GM23248 (cell line): Measurements from ENCODE around the gene FOXB1.
A peak's percentile ranks its signal among the peaks of the same experiment; 100 is the strongest.

ENCODE experiments used
- EZH2 ChIP-seq: fragments of 200-600 bp; sonication (generic); IDR thresholded peaks from 2 replicates; pipeline ENCODE4 v1.6.1; 2018; ENCODE audit warnings: antibody characterized with exemption, mild to moderate bottlenecking; ENCODE audit not compliant: insufficient read depth, poor library complexity, severe bottlenecking
- EZH2phosphoT487 ChIP-seq: fragments of 200-600 bp; sonication (generic); IDR thresholded peaks from 2 replicates; pipeline ENCODE4 v1.6.1; 2018; ENCODE audit warnings: antibody characterized with exemption, moderate library complexity, mild to moderate bottlenecking, low read depth; ENCODE audit not compliant: insufficient read depth

GRCh38 chr15:59993950-59994401, 10.1 kb upstream of the FOXB1 start:
- peak; percentile 13 for TF ChIP-seq EZH2
- TF ChIP-seq EZH2phosphoT487: no peak
